GM21526 (cell line): ENCODE results near the gene RCCD1.

ENCODE experiments used
- ATAC-seq: cut with Tn5 transposase; IDR thresholded peaks from one replicate; pipeline ENCODE4 v1.9.1; 2021; ENCODE audit warnings: moderate library complexity; ENCODE audit not compliant: unreplicated experiment, low FRiP score

The RCCD1 gene

DNA sequence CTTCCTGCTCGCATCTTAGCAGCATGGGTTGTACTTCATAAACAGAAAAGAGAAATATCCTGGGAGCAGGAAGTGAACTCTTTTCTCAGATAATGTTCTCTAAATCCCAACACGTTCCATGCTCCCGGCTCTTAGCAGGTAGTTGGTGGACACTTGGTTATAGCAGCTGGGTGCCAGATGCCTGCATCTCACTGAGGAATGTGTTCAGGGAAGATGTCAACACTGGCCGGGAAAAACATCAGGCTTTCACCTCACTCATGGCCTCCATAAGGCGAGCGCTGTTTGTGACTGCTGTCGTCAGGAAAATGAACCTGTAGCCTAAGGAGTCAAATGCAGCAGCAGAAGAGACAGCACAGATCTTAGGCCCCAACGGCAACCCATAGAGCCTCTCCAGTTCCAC is 44.1 kb downstream of the RCCD1 start:
- ATAC-seq = no peak

DNA sequence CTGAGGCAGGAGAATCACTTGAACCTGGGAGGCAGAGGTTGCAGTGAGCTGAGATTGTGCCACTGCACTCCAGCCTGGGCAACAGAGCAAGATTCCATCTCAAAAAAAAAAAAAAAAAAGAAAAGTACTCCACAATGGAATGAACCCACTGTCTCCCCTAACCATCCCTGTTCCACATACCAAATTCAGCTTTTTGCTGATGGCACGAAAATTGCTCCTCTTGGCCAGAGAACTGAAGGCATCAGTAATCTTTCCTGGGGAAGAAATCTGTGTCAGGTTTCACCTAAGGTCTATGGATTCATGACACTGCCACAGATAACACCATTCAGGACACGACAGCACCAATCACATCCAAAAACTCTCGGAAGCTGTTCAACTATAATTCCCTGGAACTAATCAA is 46.5 kb downstream of the RCCD1 start:
- ATAC-seq = no peak

DNA sequence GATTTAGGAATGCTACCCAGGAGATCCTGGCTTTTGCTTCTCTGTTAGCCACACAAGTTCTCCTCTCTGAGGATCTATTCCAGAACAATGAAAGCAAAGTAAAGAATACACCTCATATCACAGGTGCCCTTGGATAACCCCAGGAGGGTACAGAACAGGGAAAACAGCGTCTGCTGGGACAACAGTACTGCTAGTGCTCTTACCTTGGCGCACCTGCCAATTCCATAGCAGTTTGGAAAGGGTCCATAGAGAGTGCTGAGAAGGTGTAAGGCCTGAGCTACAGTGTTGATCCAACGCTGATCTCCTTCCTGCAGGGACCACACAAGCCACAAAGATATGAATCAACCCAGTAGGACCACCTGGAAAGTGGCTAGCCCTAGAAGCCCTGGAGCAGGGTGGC is 52.6 kb downstream of the RCCD1 start:
- ATAC-seq = no peak
